ENCODE data around the gene MGAT4A. TPM values are rescaled to one million over a fixed set of nuclear protein-coding genes. Genes with fewer than 3 reads are reported as not detected.

MGAT4A gene
- total RNA-seq, 1 donor from 2014 or later = 1.7 TPM

GRCh38 chr2:98592565-98592964 is 138.4 kb downstream of the MGAT4A start:
- DNase-seq (ENCODE audit: low read depth) = no peak
- H3K36me3 ChIP-seq (ENCODE audit: insufficient read depth, low read length) = no peaks in the 10 kb centered on the region
- Mint-ChIP-seq H3K9me3 (ENCODE audit: unreplicated experiment) (peaks cover 7% of the 10 kb centered on the region), H3K27me3 (ENCODE audit: low read depth, unreplicated experiment) (no peaks in the 10 kb centered on the region), H3K4me1 (ENCODE audit: low read depth, unreplicated experiment) (peaks cover 4% of the 10 kb centered on the region), H3K4me3 (ENCODE audit: unreplicated experiment) (no peak overlapping the region), H3K27ac (ENCODE audit: unreplicated experiment) (no peak overlapping the region), H3K36me3 (ENCODE audit: low read depth, unreplicated experiment) (peaks cover 14% of the 10 kb centered on the region)
- no peak overlapping the region for H3K27ac ChIP-seq (ENCODE audit: low read depth, low read length)
- no peak overlapping the region for H3K4me2 ChIP-seq (ENCODE audit: low read length)
- H3K27me3 ChIP-seq (ENCODE audit: insufficient read depth, low read length) = no peaks in the 10 kb centered on the region
- no peaks in the 10 kb centered on the region for H4K20me1 ChIP-seq (ENCODE audit: insufficient read depth, low read length)
- H3K9me3 ChIP-seq (ENCODE audit: insufficient read depth, low read depth, low read length) = no peaks in the 10 kb centered on the region
- FAIRE-seq = no peak
- no peak overlapping the region for H2AFZ ChIP-seq (ENCODE audit: low read depth, low read length)
- no peak for TF ChIP-seq EZH2 (IDR thresholded peaks at IDR 0.05; ENCODE audit: insufficient read depth, low read length)
- no peak for TF ChIP-seq CTCF (IDR thresholded peaks at IDR 0.05; ENCODE audit: insufficient read depth, low read depth, low read length)
- H3K79me2 ChIP-seq (ENCODE audit: insufficient read depth, low read length) = no peaks in the 10 kb centered on the region
- no peak overlapping the region for H3K9ac ChIP-seq (ENCODE audit: low read length)
- H3K4me3 ChIP-seq (ENCODE audit: insufficient read depth, low read depth, low read length) = no peak overlapping the region
- H3K4me1 ChIP-seq (ENCODE audit: insufficient read depth, low read length) = no peaks in the 10 kb centered on the region

GRCh38 chr2:98589489-98589888 is 141.4 kb downstream of the MGAT4A start:
- no peak for FAIRE-seq
- Mint-ChIP-seq H3K4me3 (ENCODE audit: unreplicated experiment) (no peak overlapping the region), H3K27ac (ENCODE audit: unreplicated experiment) (no peak overlapping the region), H3K27me3 (ENCODE audit: low read depth, unreplicated experiment) (no peaks in the 10 kb centered on the region), H3K9me3 (ENCODE audit: unreplicated experiment) (peaks cover 7% of the 10 kb centered on the region), H3K4me1 (ENCODE audit: low read depth, unreplicated experiment) (peaks cover 4% of the 10 kb centered on the region), H3K36me3 (ENCODE audit: low read depth, unreplicated experiment) (peaks cover 17% of the 10 kb centered on the region)
- no peak for TF ChIP-seq CTCF (IDR thresholded peaks at IDR 0.05; ENCODE audit: insufficient read depth, low read depth, low read length)
- Histone ChIP-seq H3K36me3 (ENCODE audit: insufficient read depth, low read length) (no peaks in the 10 kb centered on the region), H3K27ac (ENCODE audit: low read depth, low read length) (no peak overlapping the region), H3K4me1 (ENCODE audit: insufficient read depth, low read length) (no peaks in the 10 kb centered on the region), H3K9me3 (ENCODE audit: insufficient read depth, low read depth, low read length) (no peaks in the 10 kb centered on the region), H3K4me2 (ENCODE audit: low read length) (no peak overlapping the region), H3K4me3 (ENCODE audit: insufficient read depth, low read depth, low read length) (no peak overlapping the region), H3K79me2 (ENCODE audit: insufficient read depth, low read length) (no peaks in the 10 kb centered on the region), H3K9ac (ENCODE audit: low read length) (no peak overlapping the region), H2AFZ (ENCODE audit: low read depth, low read length) (no peak overlapping the region), H4K20me1 (ENCODE audit: insufficient read depth, low read length) (no peaks in the 10 kb centered on the region), H3K27me3 (ENCODE audit: insufficient read depth, low read length) (no peaks in the 10 kb centered on the region)
- no peak for DNase-seq (ENCODE audit: low read depth)

- H3K27ac Mint-ChIP-seq (ENCODE audit: unreplicated experiment) = no peak overlapping the region
- peaks cover 16% of the 10 kb centered on the region for H3K36me3 Mint-ChIP-seq (ENCODE audit: low read depth, unreplicated experiment)
- Histone ChIP-seq H3K9me3 (ENCODE audit: insufficient read depth, low read depth, low read length) (no peaks in the 10 kb centered on the region), H3K27me3 (ENCODE audit: insufficient read depth, low read length) (no peaks in the 10 kb centered on the region), H3K4me1 (ENCODE audit: insufficient read depth, low read length) (no peaks in the 10 kb centered on the region), H4K20me1 (ENCODE audit: insufficient read depth, low read length) (no peaks in the 10 kb centered on the region), H3K36me3 (ENCODE audit: insufficient read depth, low read length) (no peaks in the 10 kb centered on the region), H3K27ac (ENCODE audit: low read depth, low read length) (no peak overlapping the region), H3K4me3 (ENCODE audit: insufficient read depth, low read depth, low read length) (no peak overlapping the region), H3K79me2 (ENCODE audit: insufficient read depth, low read length) (no peaks in the 10 kb centered on the region), H3K9ac (ENCODE audit: low read length) (no peak overlapping the region), H3K4me2 (ENCODE audit: low read length) (no peak overlapping the region), H2AFZ (ENCODE audit: low read depth, low read length) (no peak overlapping the region)
- H3K9me3 Mint-ChIP-seq (ENCODE audit: unreplicated experiment) = peaks cover 7% of the 10 kb centered on the region
- peaks cover 4% of the 10 kb centered on the region for H3K4me1 Mint-ChIP-seq (ENCODE audit: low read depth, unreplicated experiment)
- FAIRE-seq (no peak), DNase-seq (ENCODE audit: low read depth) (no peak)
- no peaks in the 10 kb centered on the region for H3K27me3 Mint-ChIP-seq (ENCODE audit: low read depth, unreplicated experiment)
- TF ChIP-seq CTCF (IDR thresholded peaks at IDR 0.05; ENCODE audit: insufficient read depth, low read depth, low read length) = no peak
- TF ChIP-seq EZH2 (IDR thresholded peaks at IDR 0.05; ENCODE audit: insufficient read depth, low read length) = no peak
- no peak overlapping the region for H3K4me3 Mint-ChIP-seq (ENCODE audit: unreplicated experiment)
These were observed 142.0 kb downstream of the MGAT4A start for GRCh38 chr2:98588880-98589431.

Measured in astrocyte (in vitro differentiated cells and primary cell).